ENCODE measurements around the gene CBFA2T3.

Gene CBFA2T3

DNA sequence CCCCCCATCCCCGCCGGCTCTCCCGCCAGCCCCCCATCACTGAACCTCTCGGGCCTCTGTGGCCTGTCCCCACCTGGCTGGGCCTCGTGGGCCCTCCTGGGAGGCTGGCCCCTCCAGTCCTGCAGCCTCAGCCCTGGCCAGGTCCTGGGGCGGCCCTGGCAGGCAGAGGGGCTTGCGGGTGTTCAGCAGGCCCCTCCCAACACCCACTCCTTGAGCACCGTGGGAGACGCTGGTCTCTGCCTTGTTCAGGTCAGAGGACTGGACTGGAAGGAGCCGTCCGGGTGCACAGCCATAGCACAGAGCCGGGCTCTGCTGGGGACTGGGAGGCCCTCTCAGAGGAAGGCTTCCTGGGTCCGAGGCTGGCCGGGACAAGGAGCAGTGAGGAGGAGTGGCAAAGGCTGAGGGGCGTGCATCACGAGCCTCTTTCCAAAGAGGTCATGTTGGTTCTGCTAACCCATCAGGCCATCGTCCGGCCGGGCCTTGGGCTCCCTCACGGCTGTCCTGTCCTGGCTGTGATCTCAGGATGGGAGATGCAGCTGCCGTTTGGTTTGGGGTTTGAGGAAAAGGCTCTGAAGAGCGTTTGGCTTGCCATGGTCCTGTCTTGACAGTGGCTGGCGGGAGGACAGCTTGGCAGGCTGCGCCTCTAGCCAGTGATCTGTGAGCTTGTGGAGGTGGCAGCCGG, 104.2 kb downstream of the CBFA2T3 start:
- DNase-seq (ENCODE audit: low read depth) = no peak
- no peak overlapping the region for H3K4me3 ChIP-seq (ENCODE audit: low read depth, low read length)

DNA sequence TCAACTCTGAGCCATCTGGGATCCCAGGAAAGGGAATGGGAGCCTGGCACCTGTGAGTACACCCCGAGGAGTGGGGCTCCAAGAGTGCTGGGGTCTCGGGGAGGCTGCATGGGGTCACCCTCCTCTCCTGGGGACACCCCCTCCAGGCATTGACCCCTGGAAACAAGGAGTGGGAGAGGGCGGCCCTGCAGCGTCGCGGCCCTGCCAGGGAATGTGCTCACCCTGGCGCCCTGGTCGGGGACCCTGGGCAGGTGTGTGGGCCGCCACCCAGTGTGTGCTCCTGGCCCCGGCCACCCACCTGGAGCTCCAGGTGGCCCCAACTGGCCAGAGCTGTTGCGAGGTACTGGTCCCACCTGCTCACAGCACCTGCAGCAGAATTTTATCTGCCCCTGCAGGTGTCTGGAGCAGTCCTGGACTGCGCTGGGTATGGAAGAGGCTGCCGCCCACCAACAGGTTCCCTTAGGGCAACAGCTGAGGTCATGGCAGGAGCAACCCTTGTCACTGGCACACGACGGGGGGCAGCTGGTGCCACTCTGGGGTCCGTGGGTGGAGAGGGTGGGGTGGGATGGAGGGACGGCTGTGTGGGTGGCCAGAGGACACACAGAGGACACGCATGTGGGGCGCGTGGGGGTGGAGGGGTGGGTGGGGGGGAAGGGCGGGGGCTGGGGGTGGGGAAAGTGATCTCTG, 105.1 kb downstream of the CBFA2T3 start:
- no peak for DNase-seq (ENCODE audit: low read depth)
- no peak overlapping the region for H3K4me3 ChIP-seq (ENCODE audit: low read depth, low read length)

DNA sequence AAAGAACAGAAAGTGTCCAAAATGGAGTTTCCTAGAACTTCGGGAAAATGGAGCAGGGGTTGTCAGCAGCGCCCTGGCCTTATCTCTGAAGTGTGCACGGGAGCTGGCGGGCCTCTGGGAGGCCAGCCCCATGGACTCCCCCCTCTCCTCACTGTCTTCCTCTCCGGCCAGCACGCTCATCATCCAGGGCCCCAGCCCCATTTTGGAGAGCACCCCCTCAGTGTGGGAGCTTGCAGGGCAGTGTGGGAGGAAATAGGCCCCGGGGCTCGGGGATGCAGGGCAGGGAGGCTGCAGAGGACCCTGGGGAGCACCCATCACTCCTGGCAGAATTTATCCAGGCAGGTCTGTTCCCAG, 105.7 kb downstream of the CBFA2T3 start:
- DNase-seq (ENCODE audit: low read depth) = no peak
- H3K4me3 ChIP-seq (ENCODE audit: low read depth, low read length) = no peak overlapping the region

DNA sequence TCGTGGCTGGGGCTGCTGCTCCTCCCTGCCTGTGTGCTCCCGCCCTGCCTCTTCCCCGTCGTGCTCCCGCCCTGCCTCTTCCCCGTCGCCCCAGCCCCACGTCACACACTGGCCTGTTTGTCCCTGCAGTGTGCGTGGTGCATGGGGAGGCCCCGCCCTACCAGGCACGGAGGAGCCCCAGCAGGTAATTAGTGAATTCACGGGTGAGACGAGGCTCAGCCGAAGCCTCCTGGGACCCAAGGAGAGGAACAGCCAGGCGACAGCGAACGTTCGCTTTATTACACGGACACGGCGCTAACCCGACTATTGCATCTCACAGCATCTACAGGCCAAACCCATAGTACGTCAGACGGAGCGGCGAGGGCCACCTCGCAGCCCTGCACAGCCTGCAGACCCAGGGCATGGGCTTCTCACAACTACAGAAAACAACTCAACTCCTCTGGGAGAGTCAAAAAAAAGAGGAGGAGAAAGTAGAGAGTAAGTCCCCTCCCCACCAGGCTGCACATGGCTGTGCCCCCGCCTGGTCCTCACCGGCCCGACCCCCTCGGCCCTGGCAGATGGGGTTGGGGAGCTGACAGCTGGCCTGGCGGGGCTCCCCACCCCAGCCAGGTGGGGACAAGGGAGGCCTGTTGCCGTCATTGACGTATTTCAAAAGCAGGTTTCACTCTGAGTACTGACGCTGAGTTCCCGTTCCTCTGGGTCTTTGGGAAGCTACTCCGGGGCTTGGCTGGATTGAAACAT, 106.2 kb downstream of the CBFA2T3 start:
- DNase-seq (ENCODE audit: low read depth) = no peak
- H3K4me3 ChIP-seq (ENCODE audit: low read depth, low read length) = no peak overlapping the region

DNA sequence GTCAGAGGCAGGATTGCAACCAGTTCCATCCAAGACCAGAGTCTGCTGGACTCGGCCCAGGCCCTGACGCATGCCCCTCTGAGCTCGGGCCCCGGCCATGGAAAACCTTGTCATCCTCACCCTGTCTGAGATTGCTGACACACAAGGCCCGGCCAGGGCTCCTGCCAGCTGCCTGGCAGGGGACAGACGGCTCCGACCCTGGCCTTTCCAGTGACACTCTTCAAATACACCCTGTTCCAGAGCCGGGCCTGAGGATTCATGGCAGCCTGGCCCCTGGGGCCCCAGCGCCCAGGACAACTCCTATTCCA, 107.4 kb downstream of the CBFA2T3 start:
- H3K4me3 ChIP-seq (ENCODE audit: low read depth, low read length) = no peak overlapping the region
- DNase-seq (ENCODE audit: low read depth) = no peak

DNA sequence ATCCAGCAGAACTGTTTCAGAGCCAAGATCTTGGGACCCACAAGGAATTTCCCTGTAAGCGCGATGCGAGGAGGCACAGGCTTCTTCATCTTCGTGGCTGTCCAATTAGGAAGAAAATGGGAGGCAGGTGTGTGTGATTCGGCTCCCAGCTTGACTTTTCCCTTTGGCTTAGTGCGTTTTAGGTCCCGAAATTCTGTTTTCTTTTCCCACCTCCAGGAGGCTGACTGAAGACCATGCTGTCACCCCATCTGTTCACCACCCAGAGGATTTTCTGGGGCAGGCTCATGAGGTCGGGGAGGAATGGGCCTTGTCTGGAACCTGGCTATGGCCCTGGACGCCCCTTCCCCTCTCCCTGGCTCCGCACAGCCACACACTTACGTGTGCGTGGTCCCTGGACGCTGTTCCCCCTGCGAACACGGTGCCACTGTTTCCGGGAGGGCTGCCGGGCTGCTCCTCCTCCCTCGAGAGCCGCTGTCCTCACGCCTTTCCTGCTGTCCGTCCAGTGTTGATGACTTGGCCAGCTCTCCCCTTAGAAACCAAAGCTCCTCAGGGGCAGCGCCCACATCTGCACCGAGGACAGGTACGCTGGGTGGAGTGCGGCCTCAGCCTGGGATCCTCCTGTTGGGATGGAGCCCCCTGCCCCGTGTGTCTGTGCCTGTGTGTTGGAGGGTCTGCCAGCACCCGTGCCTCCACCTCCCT, 107.9 kb downstream of the CBFA2T3 start:
- DNase-seq (ENCODE audit: low read depth) = no peak

DNA sequence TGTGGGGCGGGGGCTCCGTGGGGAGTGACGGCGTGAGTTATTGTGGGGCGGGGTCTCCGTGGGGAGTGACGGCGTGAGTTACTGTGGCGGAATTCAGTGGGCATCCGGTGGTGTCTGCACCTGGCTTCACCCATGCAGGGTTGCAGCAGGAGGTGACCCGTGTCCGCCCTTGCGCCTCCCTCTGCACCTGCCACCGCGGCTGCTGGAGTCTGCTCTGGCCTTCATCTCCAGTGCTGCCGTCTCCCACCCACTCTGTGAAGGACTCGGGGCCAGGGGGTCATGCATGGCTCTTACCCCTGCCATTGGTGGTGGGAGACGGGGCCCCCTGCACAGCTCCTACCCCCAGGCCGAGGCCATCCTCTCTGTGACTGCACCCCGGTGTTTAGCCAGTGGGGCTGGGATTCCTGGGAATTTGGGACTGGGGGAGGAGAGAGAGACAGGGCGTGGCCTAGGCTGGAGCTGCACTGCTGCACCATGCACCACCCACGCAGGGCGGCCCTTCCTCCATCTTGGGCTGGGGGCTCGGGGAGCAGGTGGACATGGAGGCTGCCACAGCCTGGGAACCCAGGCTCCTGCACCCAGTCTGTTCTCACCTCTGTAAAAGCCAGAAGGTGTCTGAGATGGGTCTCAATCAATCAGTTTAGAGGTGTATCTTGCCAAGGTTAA, 109.3 kb downstream of the CBFA2T3 start:
- H3K4me3 ChIP-seq (ENCODE audit: low read depth, low read length) = no peak overlapping the region
- no peak for DNase-seq (ENCODE audit: low read depth)

More for the DNA sequence above, 107.9 kb downstream of the CBFA2T3 start:
- H3K4me3 ChIP-seq (ENCODE audit: low read depth, low read length) = no peak overlapping the region

DNA sequence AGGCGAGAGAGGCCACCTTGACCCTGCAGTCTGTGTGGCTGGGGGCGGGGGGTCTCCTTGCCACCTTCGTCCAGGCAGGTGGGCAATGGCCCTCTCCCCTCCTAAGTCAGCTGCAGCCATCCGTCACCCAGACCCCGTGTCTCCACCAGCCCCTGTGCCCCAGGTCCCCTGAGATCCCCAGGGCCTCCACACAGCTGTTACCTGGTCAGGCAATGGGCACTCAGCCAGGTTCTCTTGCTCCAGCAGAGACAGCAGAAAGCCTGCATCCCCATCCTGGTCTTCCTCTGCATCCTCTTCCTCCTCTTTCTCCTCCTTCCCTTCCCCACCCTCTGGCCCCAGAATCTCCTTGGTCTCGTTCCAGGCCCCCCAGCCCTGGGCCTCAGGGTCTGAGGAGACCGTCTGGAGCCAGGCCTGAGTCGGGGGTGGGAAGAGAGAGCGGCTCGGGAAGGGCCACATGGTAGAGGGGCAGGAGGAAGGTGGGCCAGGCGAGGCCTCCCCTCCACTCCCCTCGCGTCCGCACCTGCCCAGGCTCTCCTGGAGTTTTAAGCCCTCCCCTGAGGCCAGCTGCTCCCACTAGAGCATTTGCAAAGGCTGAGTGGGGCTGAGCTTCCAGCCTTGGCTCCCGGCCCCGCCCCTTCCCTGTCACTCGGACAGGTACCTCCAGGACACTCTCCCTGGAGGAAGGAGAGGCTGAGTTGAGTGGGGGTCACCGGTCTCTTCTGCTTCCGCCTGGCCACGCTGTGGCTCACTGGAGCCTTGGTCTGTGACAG, 110.7 kb downstream of the CBFA2T3 start, which contains the start of gene PABPN1L:
Gene PABPN1L (minus strand): TSS at position 510 of the 770 bp plus-strand sequence. CDS start 54 bp downstream, at position 456.
- no peak within 1 kb of the TSS for H3K4me3 ChIP-seq (ENCODE audit: low read depth, low read length)
- DNase-seq (ENCODE audit: low read depth) = no peak

DNA sequence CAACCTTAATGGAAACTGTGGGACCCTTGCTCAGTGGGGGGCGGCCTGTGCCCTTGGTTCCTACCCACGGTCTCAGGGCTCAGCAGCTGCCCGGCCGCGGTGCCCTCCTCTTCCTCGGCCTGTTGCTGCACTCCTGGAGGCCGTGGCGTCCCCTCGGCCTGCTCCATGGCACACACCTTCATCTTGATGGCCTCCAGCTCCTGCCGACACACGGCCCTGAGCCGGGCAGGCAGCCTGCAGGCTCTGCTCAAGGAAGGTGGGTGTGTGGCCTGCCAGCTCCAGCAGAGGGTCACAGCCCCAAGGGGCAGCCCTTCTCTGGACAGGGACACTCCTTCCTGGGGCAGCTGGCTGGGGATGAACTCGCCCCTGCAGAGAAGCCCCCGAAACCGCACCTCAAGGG, 111.3 kb downstream of the CBFA2T3 start:
- no peak for DNase-seq (ENCODE audit: low read depth)
- no peak overlapping the region for H3K4me3 ChIP-seq (ENCODE audit: low read depth, low read length)

DNA sequence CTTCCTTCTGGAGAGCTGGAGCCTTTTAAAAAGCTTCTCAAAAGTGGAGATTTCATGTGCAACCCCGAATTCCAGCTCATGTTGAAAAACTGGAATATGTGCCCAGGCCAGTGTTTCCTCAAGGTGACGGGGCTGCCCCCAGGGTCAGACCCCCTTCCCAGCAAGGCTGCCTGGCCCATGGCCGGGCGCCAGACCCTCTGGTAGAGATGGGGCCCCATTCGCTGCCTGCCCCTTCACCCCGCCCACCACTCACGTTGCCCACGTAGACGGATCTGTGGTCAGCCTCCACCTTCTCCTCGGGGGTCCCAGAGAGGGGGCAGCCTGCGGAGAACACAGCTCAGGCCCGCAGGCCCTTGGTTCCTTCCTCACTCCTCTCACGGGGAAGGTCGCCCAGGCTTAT, 111.7 kb downstream of the CBFA2T3 start:
- no peak for DNase-seq (ENCODE audit: low read depth)
- H3K4me3 ChIP-seq (ENCODE audit: low read depth, low read length) = no peak overlapping the region

DNA sequence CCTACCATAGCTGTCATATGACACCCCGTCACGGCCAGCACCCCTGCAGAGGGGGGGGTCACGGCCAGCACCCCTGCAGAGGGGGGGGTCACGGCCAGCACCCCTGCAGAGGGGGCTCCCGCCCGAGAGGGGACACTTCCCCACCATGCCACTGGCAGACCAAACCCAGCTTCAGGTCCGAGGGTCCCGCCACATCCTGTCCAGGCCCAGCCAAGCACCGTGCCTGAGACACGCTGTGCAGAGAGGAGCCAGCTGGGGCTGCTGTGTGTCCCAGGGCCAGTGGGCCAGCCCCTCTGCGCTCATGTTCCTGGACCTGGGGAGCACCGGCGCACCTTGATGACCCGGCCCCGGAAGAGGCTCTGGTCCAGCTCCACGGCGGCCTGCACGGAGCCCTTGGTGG, 112.5 kb downstream of the CBFA2T3 start:
- H3K4me3 ChIP-seq (ENCODE audit: low read depth, low read length) = no peak overlapping the region
- DNase-seq (ENCODE audit: low read depth) = no peak

DNA sequence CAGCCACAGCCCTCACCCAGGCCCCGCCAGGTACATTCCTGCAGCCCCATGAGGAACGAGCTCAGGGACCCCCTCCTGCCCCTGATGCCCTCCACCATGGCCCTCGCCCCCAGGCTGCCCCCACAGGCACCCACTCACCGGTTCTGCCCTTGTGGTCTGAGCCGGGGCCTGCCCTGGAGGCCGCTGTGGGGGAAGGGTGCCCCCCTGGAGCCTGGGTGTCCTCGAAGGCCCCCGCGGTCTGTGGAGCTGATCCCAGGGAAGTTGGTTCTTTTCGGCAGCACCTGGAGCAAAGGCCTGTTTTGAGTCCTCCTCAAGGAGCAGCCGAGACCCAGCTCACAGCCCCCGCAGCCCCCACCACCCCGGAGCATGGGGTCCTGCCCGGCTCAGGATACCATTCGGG, 112.9 kb downstream of the CBFA2T3 start:
- no peak for DNase-seq (ENCODE audit: low read depth)
- H3K4me3 ChIP-seq (ENCODE audit: low read depth, low read length) = no peak overlapping the region

DNA sequence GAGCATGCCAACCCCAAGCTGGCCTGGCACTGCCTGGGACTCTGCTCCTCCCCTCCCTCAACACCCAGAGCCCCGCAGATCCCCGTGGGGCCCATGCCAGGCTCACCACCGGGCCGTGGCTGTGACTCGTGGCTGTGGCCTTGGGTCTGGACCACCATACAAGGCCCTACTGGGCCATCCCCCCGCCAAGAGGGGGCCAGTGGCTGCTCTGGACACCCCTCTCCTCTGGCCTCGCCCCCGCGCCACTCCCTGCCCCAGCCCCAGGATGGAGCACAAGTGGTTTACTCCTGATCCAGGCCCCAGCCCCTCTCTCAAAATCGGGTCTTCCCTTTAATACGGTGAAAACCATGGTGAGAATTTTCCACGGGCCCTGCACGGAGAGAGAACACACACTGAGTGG, 113.6 kb downstream of the CBFA2T3 start:
- no peak for DNase-seq (ENCODE audit: low read depth)
- no peak overlapping the region for H3K4me3 ChIP-seq (ENCODE audit: low read depth, low read length)

DNA sequence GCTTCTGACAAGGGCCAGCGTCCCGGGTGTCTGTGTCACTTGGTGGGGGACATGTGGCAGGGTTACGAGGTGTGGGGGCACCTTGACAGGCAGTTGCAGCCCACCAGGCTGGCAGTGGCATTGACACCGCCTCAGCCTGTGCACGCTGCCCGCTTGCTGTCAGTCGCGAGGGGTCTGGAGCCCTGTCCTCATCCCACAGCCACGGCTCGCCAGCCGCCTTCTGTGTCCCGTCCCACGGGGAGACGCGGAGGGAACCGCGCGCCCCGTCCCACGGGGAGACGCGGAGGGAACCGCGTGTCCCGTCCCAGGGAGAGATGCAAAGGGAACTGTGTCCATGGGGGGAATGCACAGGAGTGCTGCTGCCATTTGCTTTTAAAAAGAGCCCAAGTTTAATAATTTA, 114.0 kb downstream of the CBFA2T3 start:
- no peak for DNase-seq (ENCODE audit: low read depth)
- H3K4me3 ChIP-seq (ENCODE audit: low read depth, low read length) = no peak overlapping the region

DNA sequence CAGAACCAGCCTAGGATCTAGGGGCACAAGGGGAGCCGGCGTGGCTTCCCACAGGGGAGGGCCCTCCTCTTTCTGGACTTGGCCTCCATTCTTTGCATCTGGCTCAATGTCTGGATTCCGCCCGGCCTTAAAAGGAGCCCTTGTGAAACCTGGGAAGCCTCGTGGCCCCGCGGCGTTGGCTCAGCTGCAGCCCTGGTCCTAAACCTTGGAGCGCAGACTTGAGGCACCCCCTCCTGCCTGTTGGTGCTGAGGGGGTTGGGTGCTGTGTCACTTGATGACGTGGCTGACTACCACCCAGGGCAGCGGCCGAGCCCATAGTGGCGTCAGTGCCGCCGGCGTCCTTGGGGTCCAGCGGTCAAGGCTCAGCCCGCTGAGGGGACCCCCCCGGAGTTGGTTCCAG, 115.6 kb downstream of the CBFA2T3 start:
- H3K4me3 ChIP-seq (ENCODE audit: low read depth, low read length) = no peak overlapping the region
- no peak for DNase-seq (ENCODE audit: low read depth)

DNA sequence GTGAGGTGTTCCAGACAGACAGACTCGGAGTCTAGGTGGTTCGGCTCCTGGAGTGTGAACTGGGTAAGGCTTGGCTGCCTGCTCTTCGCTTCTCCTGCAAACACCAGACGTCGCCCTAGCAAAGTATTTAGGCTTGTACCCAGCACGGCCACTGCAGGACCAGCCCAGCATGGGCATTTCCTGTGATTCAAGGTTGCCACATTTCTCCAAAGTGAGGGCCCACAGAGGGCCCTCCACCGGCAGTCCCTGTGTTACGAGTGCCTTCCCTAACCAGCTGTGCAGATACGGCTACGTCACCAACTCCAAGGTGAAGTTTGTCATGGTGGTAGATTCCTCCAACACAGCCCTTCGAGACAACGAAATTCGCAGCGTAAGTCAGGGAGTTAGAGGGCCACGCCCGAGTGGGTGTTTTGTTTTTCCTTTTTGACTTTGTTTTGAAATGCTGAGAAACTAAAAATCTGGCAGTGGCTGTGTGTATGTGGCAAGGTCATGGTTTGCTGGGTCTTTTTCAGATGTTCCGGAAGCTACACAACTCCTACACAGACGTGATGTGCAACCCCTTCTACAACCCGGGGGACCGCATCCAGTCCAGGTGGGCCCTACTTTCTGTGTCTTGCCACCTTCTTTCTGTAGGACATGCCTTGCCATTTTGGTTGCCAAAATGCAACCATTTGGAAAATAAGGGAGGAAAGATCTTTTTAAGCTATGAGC, 117.5 kb downstream of the CBFA2T3 start:
- no peak overlapping the region for H3K4me3 ChIP-seq (ENCODE audit: low read depth, low read length)
- no peak for DNase-seq (ENCODE audit: low read depth)

DNA sequence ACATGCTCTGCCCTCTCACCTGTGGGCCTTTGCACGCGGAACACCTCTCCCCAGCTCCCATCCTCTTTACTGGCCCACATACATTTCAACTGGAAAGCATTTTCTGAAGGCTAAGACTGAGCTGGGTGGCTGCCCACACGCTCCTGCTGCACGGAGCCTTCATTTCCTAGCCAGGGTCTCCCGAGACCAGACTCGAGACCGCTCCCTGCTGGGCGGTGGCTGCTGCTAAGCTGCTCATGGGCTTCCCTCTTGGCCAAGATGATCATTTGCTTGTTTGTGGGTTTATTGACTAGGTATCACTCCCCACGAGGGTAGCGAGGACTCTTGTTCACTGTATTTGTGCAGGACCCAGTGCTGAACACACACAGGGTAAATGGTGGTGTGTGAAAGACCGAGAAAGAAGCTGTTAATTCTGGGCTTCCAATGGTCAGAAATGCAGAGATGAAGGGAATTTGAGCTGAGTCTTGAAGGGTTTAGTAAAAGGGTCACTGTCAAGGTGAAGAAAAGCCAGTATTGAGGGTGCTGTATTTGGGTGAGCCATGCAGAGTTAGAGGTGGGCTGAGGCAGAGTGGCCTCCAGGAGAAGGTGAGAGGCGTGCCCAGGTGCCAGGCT, 119.2 kb downstream of the CBFA2T3 start:
- H3K4me3 ChIP-seq (ENCODE audit: low read depth, low read length) = peak overlapping the region; percentile 96
- peak; percentile 33 for DNase-seq (ENCODE audit: low read depth)

Data from skeletal muscle cell (primary cell).